ENCODE results near the gene NUDCD2.

DNA sequence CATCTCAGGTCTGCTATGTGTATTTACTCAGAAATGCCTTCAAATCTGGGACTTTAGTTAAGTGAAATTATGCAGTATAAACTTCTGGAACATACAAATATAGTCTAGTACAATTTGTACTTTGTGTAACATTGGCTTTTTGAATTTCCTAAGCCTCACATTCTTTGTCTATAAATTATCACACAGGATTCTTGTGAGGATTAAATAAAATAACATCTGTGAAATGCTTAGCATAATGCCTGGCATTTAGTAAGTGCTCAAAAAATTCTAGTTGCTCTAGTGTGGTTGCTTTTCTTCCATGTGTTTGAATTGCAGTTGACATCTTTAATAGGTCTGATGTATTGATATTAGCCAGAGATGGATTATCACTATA is 3.1 kb upstream of the NUDCD2 start:
- no peak for TF ChIP-seq CTCF (conservative IDR thresholded peaks at IDR 0.05; ENCODE audit: low read length)
- TF ChIP-seq EZH2phosphoT487 (IDR thresholded peaks at IDR 0.05; ENCODE audit: borderline replicate concordance, low read depth, low read length): no peak
